KG1 (cell line): ENCODE results near the gene EIPR1.
"Not testable (repeated sequence)": the region's sequence is repeated elsewhere in the genome, so short reads cannot be mapped to it uniquely, and the experiment has no call there.

ENCODE experiments used
- DNase-seq: peaks from one replicate; lab custom pipeline; 2025; lab: John Stamatoyannopoulos, UW

The EIPR1 gene

GRCh38 chr2:3403587-3404334, 26.1 kb upstream of the EIPR1 start:
- no peak for DNase-seq

GRCh38 chr2:3399829-3400228, 22.2 kb upstream of the EIPR1 start:
- DNase-seq, result no peak

- DNase-seq, result no peak
Observed at GRCh38 chr2:3399381-3399780, 21.8 kb upstream of the EIPR1 start.

GRCh38 chr2:3398857-3399256, 21.2 kb upstream of the EIPR1 start:
- no peak for DNase-seq

- no peak for DNase-seq
Observed at GRCh38 chr2:3396920-3397559, 19.4 kb upstream of the EIPR1 start.

GRCh38 chr2:3392216-3392615, 14.6 kb upstream of the EIPR1 start:
- no peak for DNase-seq

- DNase-seq, result no peak
Observed at GRCh38 chr2:3390041-3390440, 12.4 kb upstream of the EIPR1 start.

GRCh38 chr2:3389193-3389592, 11.6 kb upstream of the EIPR1 start:
- DNase-seq, result no peak

GRCh38 chr2:3388412-3388738, 10.8 kb upstream of the EIPR1 start:
- DNase-seq, result no peak

GRCh38 chr2:3387644-3388411, 10.2 kb upstream of the EIPR1 start:
- DNase-seq, result no peak

- DNase-seq, result no peak
Observed at GRCh38 chr2:3387011-3387410, 9.4 kb upstream of the EIPR1 start.

- DNase-seq, result no peak
Observed at GRCh38 chr2:3386448-3386958, 8.9 kb upstream of the EIPR1 start.

- peak; percentile 78 for DNase-seq
Observed at GRCh38 chr2:3379647-3380534, 2.3 kb upstream of the EIPR1 start, which contains the start of gene TRAPPC12. TRAPPC12 (plus strand) TSS chr2:3379694; CDS start chr2:3387624, 7,930 bp downstream.

- no peak for DNase-seq
Observed at GRCh38 chr2:3379339-3379646, 1.7 kb upstream of the EIPR1 start.

- DNase-seq, result peak; percentile 56
Observed at GRCh38 chr2:3377279-3377611, 373 bp downstream of the EIPR1 start.

- no peak for DNase-seq
Observed at GRCh38 chr2:3376821-3377220, 797 bp downstream of the EIPR1 start.

GRCh38 chr2:3369340-3370181, 8.1 kb downstream of the EIPR1 start:
- not testable (repeated sequence) for DNase-seq

- no peak for DNase-seq
Observed at GRCh38 chr2:3368261-3368722, 9.3 kb downstream of the EIPR1 start.

- no peak for DNase-seq
Observed at GRCh38 chr2:3365219-3365618, 12.4 kb downstream of the EIPR1 start.

- DNase-seq, result no peak
Observed at GRCh38 chr2:3361518-3362389, 15.9 kb downstream of the EIPR1 start.
